HL-60 (cell line): ENCODE results near the gene ADD2.

Experiments used
- DNase-seq, 2 experiments: peaks; one replicate each; pipeline ENCODE4 v3.0.0-alpha.2; 2010 to 2020; ENCODE audit warnings: low read depth in 1 of 2, low spot score in 1 of 2
- H3K27ac ChIP-seq: fragments of 250-450 bp; sonication (Bioruptor Pico); replicated peaks from 2 replicates; pipeline ENCODE4 v1.5.1; 2020; ENCODE audit warnings: mild to moderate bottlenecking, moderate library complexity
- H3K27me3 ChIP-seq: fragments of 250-450 bp; sonication (Bioruptor Pico); 2 replicates; pipeline ENCODE4 v1.5.1; 2021; ENCODE audit warnings: mild to moderate bottlenecking, moderate library complexity; ENCODE audit not compliant: insufficient read depth, poor library complexity, severe bottlenecking
- H3K4me3 ChIP-seq: replicated peaks from 2 replicates; pipeline ENCODE4 v1.5.1; 2011; ENCODE audit warnings: mild to moderate bottlenecking, control low read depth, low read length; ENCODE audit not compliant: insufficient read depth
- CTCF ChIP-seq: IDR thresholded peaks from one replicate; pipeline ENCODE4 v1.5.1; 2011; ENCODE audit warnings: low read length, control low read depth, inconsistent platforms; ENCODE audit not compliant: insufficient read depth
- GABPA ChIP-seq: IDR thresholded peaks from 2 replicates; pipeline ENCODE4 v1.6.1; 2012; ENCODE audit warnings: low read depth
- POLR2AphosphoS5 ChIP-seq: IDR thresholded peaks from 2 replicates; pipeline ENCODE4 v1.6.1; 2012; ENCODE audit warnings: low read depth
- REST ChIP-seq: IDR thresholded peaks from 2 replicates; pipeline ENCODE4 v1.6.1; 2012; ENCODE audit warnings: low read depth; ENCODE audit not compliant: insufficient replicate concordance
- SPI1 ChIP-seq: IDR thresholded peaks from 2 replicates; pipeline ENCODE4 v1.6.1; 2012; ENCODE audit warnings: low read depth, mild to moderate bottlenecking, borderline replicate concordance

Gene ADD2

GRCh38 chr2:70719231-70719630 is 48.8 kb downstream of the ADD2 start:
- TF ChIP-seq REST (no peak), CTCF (no peak), POLR2AphosphoS5 (no peak), SPI1 (no peak), GABPA (no peak)
- no peak for DNase-seq
- no peak overlapping the region for H3K27ac ChIP-seq
- H3K4me3 ChIP-seq: no peak overlapping the region
- H3K27me3 ChIP-seq: peaks cover 4% of the 10 kb centered on the region

GRCh38 chr2:70718736-70719135 is 49.3 kb downstream of the ADD2 start:
- TF ChIP-seq REST (no peak), CTCF (no peak), POLR2AphosphoS5 (no peak), SPI1 (no peak), GABPA (no peak)
- no peak overlapping the region for H3K27ac ChIP-seq

GRCh38 chr2:70718241-70718640 is 49.8 kb downstream of the ADD2 start:
- TF ChIP-seq GABPA (no peak), SPI1 (no peak), CTCF (no peak), POLR2AphosphoS5 (no peak), REST (no peak)
- Histone ChIP-seq H3K27ac (no peak overlapping the region), H3K4me3 (no peak overlapping the region), H3K27me3 (peaks cover 4% of the 10 kb centered on the region)
- DNase-seq: no peak

More at GRCh38 chr2:70718736-70719135, 49.3 kb downstream of the ADD2 start:
- DNase-seq: no peak
- no peak overlapping the region for H3K4me3 ChIP-seq
- peaks cover 4% of the 10 kb centered on the region for H3K27me3 ChIP-seq
